Myocyte (in vitro differentiated cells): ENCODE results near the gene LRRN3. TPM values are rescaled to one million over a fixed set of nuclear protein-coding genes. Genes with fewer than 3 reads are reported as not detected.
"Not testable (repeated sequence)": the region's sequence is repeated elsewhere in the genome, so short reads cannot be mapped to it uniquely, and the experiment has no call there.

Source experiments
- DNase-seq: peaks from one replicate; pipeline ENCODE4 v3.0.0-alpha.2; 2012; ENCODE audit warnings: low read depth
- polyA plus RNA-seq: library from polyadenylated mRNA; unstranded; fragments of >200 nt; gene quantifications from one replicate; pipeline ENCODE4 v1.2.1, GENCODE V29; 2012; ENCODE audit warnings: missing spikeins
- total RNA-seq: library from RNA; depleted of rRNA; stranded (reverse); fragments of >200 nt; gene quantifications from 2 replicates; pipeline ENCODE4 v1.2.3, GENCODE V29; 2014

The LRRN3 gene
- total RNA-seq, result 5.2 and 26.9 TPM in 2 replicates
- polyA plus RNA-seq, result 0.23 TPM

- DNase-seq, result peak; percentile 86
These were observed at the start of gene LRRN3 for GRCh38 chr7:111090846-111091245. Gene LRRN3, plus strand, starts transcription at chr7:111091127. Its CDS starts 31,646 bp downstream, at chr7:111122773.

- DNase-seq, result no peak
These were observed 49.4 kb upstream of the LRRN3 start for GRCh38 chr7:111041577-111041976.

- DNase-seq, result no peak
These were observed 48.1 kb upstream of the LRRN3 start for GRCh38 chr7:111042842-111043241.

GRCh38 chr7:111043561-111043960 is 47.4 kb upstream of the LRRN3 start:
- DNase-seq, result no peak

- DNase-seq, result no peak
These were observed 45.5 kb upstream of the LRRN3 start for GRCh38 chr7:111045449-111045848.

GRCh38 chr7:111047595-111047994 is 43.3 kb upstream of the LRRN3 start:
- DNase-seq, result no peak

- DNase-seq, result no peak
These were observed 40.8 kb upstream of the LRRN3 start for GRCh38 chr7:111049971-111050680.

GRCh38 chr7:111050875-111051416 is 40.0 kb upstream of the LRRN3 start:
- DNase-seq, result no peak

GRCh38 chr7:111051832-111052231 is 39.1 kb upstream of the LRRN3 start:
- no peak for DNase-seq

- no peak for DNase-seq
These were observed 37.9 kb upstream of the LRRN3 start for GRCh38 chr7:111053035-111053434.

- DNase-seq, result no peak
These were observed 34.6 kb upstream of the LRRN3 start for GRCh38 chr7:111056371-111056770.

GRCh38 chr7:111057066-111057465 is 33.9 kb upstream of the LRRN3 start:
- no peak for DNase-seq

- no peak for DNase-seq
These were observed 31.1 kb upstream of the LRRN3 start for GRCh38 chr7:111059833-111060232.

GRCh38 chr7:111063166-111063565 is 27.8 kb upstream of the LRRN3 start:
- DNase-seq, result no peak

- no peak for DNase-seq
These were observed 23.7 kb upstream of the LRRN3 start for GRCh38 chr7:111067251-111067650.

- DNase-seq, result no peak
These were observed 23.2 kb upstream of the LRRN3 start for GRCh38 chr7:111067682-111068081.

GRCh38 chr7:111068618-111069017 is 22.3 kb upstream of the LRRN3 start:
- DNase-seq, result no peak

- DNase-seq, result no peak
These were observed 19.4 kb upstream of the LRRN3 start for GRCh38 chr7:111071556-111071955.

GRCh38 chr7:111072658-111073057 is 18.3 kb upstream of the LRRN3 start:
- not testable (repeated sequence) for DNase-seq

- no peak for DNase-seq
These were observed 16.7 kb upstream of the LRRN3 start for GRCh38 chr7:111074071-111074747.

GRCh38 chr7:111074748-111075146 is 16.2 kb upstream of the LRRN3 start:
- no peak for DNase-seq

GRCh38 chr7:111075498-111075897 is 15.4 kb upstream of the LRRN3 start:
- DNase-seq, result no peak

GRCh38 chr7:111076205-111076604 is 14.7 kb upstream of the LRRN3 start:
- DNase-seq, result no peak
